ENCODE measurements around the gene GRIN3A. TPM values are rescaled to one million over a fixed set of nuclear protein-coding genes. Genes with fewer than 3 reads are reported as not detected.
A peak's percentile ranks its signal among the peaks of the same experiment; 100 is the strongest.

Gene GRIN3A
- total RNA-seq, 1 donor from 2014 or later, result not detected

- no peaks in the 10 kb centered on the region for H3F3A ChIP-seq (ENCODE audit: low read depth)
- no peak overlapping the region for H3K4me2 ChIP-seq
- H3K27ac ChIP-seq, result no peak overlapping the region
- H3K36me3 Mint-ChIP-seq, result no peaks in the 10 kb centered on the region
- H3K9me3 ChIP-seq (ENCODE audit: low read depth), result no peaks in the 10 kb centered on the region
- H3K9me3 Mint-ChIP-seq, result peaks cover 6% of the 10 kb centered on the region
- H4K20me1 ChIP-seq (ENCODE audit: low read depth), result no peaks in the 10 kb centered on the region
- H3K27ac Mint-ChIP-seq, result no peak overlapping the region
- H3K9ac ChIP-seq, result no peak overlapping the region
- no peak overlapping the region for H3K4me3 Mint-ChIP-seq
- H3K27me3 Mint-ChIP-seq (ENCODE audit: insufficient read depth, low read depth), result peaks cover 2% of the 10 kb centered on the region
- no peaks in the 10 kb centered on the region for H3K4me1 ChIP-seq
- no peak for DNase-seq (ENCODE audit: low spot score)
- no peaks in the 10 kb centered on the region for H3K36me3 ChIP-seq
- H3K27me3 ChIP-seq, result no peaks in the 10 kb centered on the region
- no peak overlapping the region for H3K4me3 ChIP-seq
- no peak for TF ChIP-seq EZH2 (IDR thresholded peaks at IDR 0.05)
- TF ChIP-seq EZH2phosphoT487 (IDR thresholded peaks at IDR 0.05), result no peak
- no peak for TF ChIP-seq CTCF (IDR thresholded peaks at IDR 0.05)
- no peaks in the 10 kb centered on the region for H3K79me2 ChIP-seq (ENCODE audit: low read depth)
- H2AFZ ChIP-seq (replicated peaks), result no peak overlapping the region
- H3K4me1 Mint-ChIP-seq, result peaks cover 22% of the 10 kb centered on the region
Observed at GRCh38 chr9:101751895-101752294, 13.4 kb upstream of the GRIN3A start.

- H3K27me3 ChIP-seq, result peaks cover 86% of the 10 kb centered on the region
- no peak overlapping the region for H2AFZ ChIP-seq (replicated peaks)
- no peak overlapping the region for H3K27ac Mint-ChIP-seq
- H4K20me1 ChIP-seq (ENCODE audit: low read depth), result peaks cover 11% of the 10 kb centered on the region
- no peaks in the 10 kb centered on the region for H3K36me3 ChIP-seq
- H3K4me3 ChIP-seq, result no peak overlapping the region
- no peaks in the 10 kb centered on the region for H3K79me2 ChIP-seq (ENCODE audit: low read depth)
- peaks cover 8% of the 10 kb centered on the region for H3F3A ChIP-seq (ENCODE audit: low read depth)
- H3K4me2 ChIP-seq, result no peak overlapping the region
- no peaks in the 10 kb centered on the region for H3K36me3 Mint-ChIP-seq
- H3K4me1 Mint-ChIP-seq, result peaks cover 19% of the 10 kb centered on the region
- peaks cover 12% of the 10 kb centered on the region for H3K4me1 ChIP-seq
- DNase-seq (ENCODE audit: low spot score), result no peak
- H3K9me3 Mint-ChIP-seq, result no peaks in the 10 kb centered on the region
- no peaks in the 10 kb centered on the region for H3K9me3 ChIP-seq (ENCODE audit: low read depth)
- H3K27me3 Mint-ChIP-seq (ENCODE audit: insufficient read depth, low read depth), result peaks cover 37% of the 10 kb centered on the region
- peak overlapping the region; percentile 89 for H3K4me3 Mint-ChIP-seq
- peak; percentile 32 for TF ChIP-seq EZH2phosphoT487 (IDR thresholded peaks at IDR 0.05)
- TF ChIP-seq EZH2 (IDR thresholded peaks at IDR 0.05), result no peak
- TF ChIP-seq CTCF (IDR thresholded peaks at IDR 0.05), result no peak
- H3K9ac ChIP-seq, result no peak overlapping the region
- no peak overlapping the region for H3K27ac ChIP-seq
Observed at GRCh38 chr9:101739311-101739710, 864 bp upstream of the GRIN3A start.

- Histone ChIP-seq H3F3A (ENCODE audit: low read depth) (peaks cover 8% of the 10 kb centered on the region), H3K79me2 (ENCODE audit: low read depth) (no peaks in the 10 kb centered on the region), H3K4me1 (peaks cover 12% of the 10 kb centered on the region), H3K36me3 (no peaks in the 10 kb centered on the region), H3K9me3 (ENCODE audit: low read depth) (no peaks in the 10 kb centered on the region), H3K4me3 (peak overlapping the region; percentile 58), H4K20me1 (ENCODE audit: low read depth) (peaks cover 11% of the 10 kb centered on the region), H3K9ac (no peak overlapping the region), H3K27ac (no peak overlapping the region), H3K4me2 (peak overlapping the region; percentile 79), H2AFZ (replicated peaks) (peak overlapping the region; percentile 63), H3K27me3 (peaks cover 100% of the 10 kb centered on the region)
- TF ChIP-seq CTCF (IDR thresholded peaks at IDR 0.05) (no peak), EZH2 (IDR thresholded peaks at IDR 0.05) (no peak), EZH2phosphoT487 (IDR thresholded peaks at IDR 0.05) (no peak)
- peak; percentile 77 for DNase-seq (ENCODE audit: low spot score)
- H3K4me1 Mint-ChIP-seq, result peaks cover 18% of the 10 kb centered on the region
- no peaks in the 10 kb centered on the region for H3K9me3 Mint-ChIP-seq
- no peaks in the 10 kb centered on the region for H3K36me3 Mint-ChIP-seq
- peaks cover 37% of the 10 kb centered on the region for H3K27me3 Mint-ChIP-seq (ENCODE audit: insufficient read depth, low read depth)
- peak overlapping the region; percentile 89 for H3K4me3 Mint-ChIP-seq
- H3K27ac Mint-ChIP-seq, result no peak overlapping the region
Observed at GRCh38 chr9:101737705-101738565, 512 bp downstream of the GRIN3A start.
